HCT116 (cell line): ENCODE measurements around the gene INTS1. TPM values are rescaled to one million over a fixed set of nuclear protein-coding genes. Genes with fewer than 3 reads are reported as not detected.

Experiments used
- ATAC-seq: fragments of 200-7000 bp; cut with Tn5 transposase; 2 replicates; pipeline ENCODE4 v1.9.1; 2020; ENCODE audit warnings: mild to moderate bottlenecking, moderate library complexity
- BruUV-seq: library from RNA; stranded (reverse); fragments of 400-500 nt; replicated peaks from 2 replicates; lab custom pipeline; 2021; lab: Mats Ljungman, UMichigan
- CTCF ChIA-PET: fragments of 300-600 bp; sonication (Branson Sonifier 250); formaldehyde crosslinking; loops from one replicate; lab custom pipeline; 2021; ENCODE audit warnings: antibody characterized with exemption; lab: Charles Lee
- POLR2A ChIA-PET: fragments of 300-600, 350-600 bp; sonication (Branson Sonifier 250); formaldehyde crosslinking; loops from one replicate; lab custom pipeline; 2021; ENCODE audit warnings: antibody characterized with exemption; lab: Charles Lee
- RAD21 ChIA-PET, 2 experiments: fragments of 300-600 bp; sonication (Branson Sonifier 250); formaldehyde crosslinking; loops; one replicate each; lab custom pipeline; 2023; ENCODE audit warnings: low total read pairs in 2 of 2; ENCODE audit not compliant: uncharacterized antibody in 2 of 2, unreplicated experiment in 2 of 2, low non-redundant PET in 1 of 2; lab: Charles Lee
- DNase-seq: peaks from one replicate; pipeline ENCODE4 v3.0.0-alpha.2; 2010; ENCODE audit warnings: low read depth, low spot score
- H2AFZ ChIP-seq: fragments of 200-600 bp; shearing (Covaris generic), sonication (generic); 2 replicates; pipeline ENCODE4 v1.6.1; 2017; ENCODE audit warnings: low read depth, mixed run types, mixed read lengths, antibody characterized with exemption, low read length; ENCODE audit not compliant: poor library complexity, severe bottlenecking
- H3K27ac ChIP-seq: 2 replicates; pipeline ENCODE4 v1.5.1; 2012; ENCODE audit warnings: low read depth, low read length
- H3K27me3 ChIP-seq: fragments of 200-600 bp; sonication (generic); 2 replicates; pipeline ENCODE4 v1.6.1; 2016; ENCODE audit warnings: mixed run types, low read length, mixed read lengths; ENCODE audit not compliant: insufficient read depth
- H3K36me3 ChIP-seq, 2 experiments: fragments of 200-500 bp in 1 of 2; fragments of 200-600 bp in 1 of 2; sonication (Bioruptor generic) in 1 of 2; sonication (generic) in 1 of 2; 2 replicates each; pipeline versions ENCODE4 v1.5.1 to v1.6.1; 2014 to 2016; ENCODE audit warnings: low read length in 2 of 2, inconsistent platforms in 1 of 2, mixed read lengths in 1 of 2, mixed run types in 1 of 2; ENCODE audit not compliant: insufficient read depth in 2 of 2, control insufficient read depth in 1 of 2
- H3K4me1 ChIP-seq, 2 experiments: fragments of 200-600 bp in 1 of 2; sonication (generic) in 1 of 2; 2 replicates each; pipeline versions ENCODE4 v1.5.1 to v1.6.1; 2012 to 2017; ENCODE audit warnings: low read length in 2 of 2, inconsistent platforms in 1 of 2, mild to moderate bottlenecking in 1 of 2, mixed read lengths in 1 of 2, mixed run types in 1 of 2, moderate library complexity in 1 of 2; ENCODE audit not compliant: insufficient read depth in 2 of 2, control insufficient read depth in 1 of 2
- H3K4me2 ChIP-seq: fragments of 200-600 bp; sonication (generic); 2 replicates; pipeline ENCODE4 v1.6.1; 2017; ENCODE audit warnings: mixed run types, low read length, mixed read lengths
- H3K4me3 ChIP-seq, 2 experiments: fragments of 200-600 bp in 1 of 2; sonication (generic) in 1 of 2; replicated peaks in 1 of 2; 2 replicates each; pipeline ENCODE4 v1.5.1; 2011 to 2016; ENCODE audit warnings: low read length in 2 of 2, control low read depth in 1 of 2, low read depth in 1 of 2, mild to moderate bottlenecking in 1 of 2, mixed read lengths in 1 of 2, mixed run types in 1 of 2
- H3K79me2 ChIP-seq: fragments of 200-600 bp; sonication (generic); 2 replicates; pipeline ENCODE4 v1.6.1; 2017; ENCODE audit warnings: mild to moderate bottlenecking, mixed run types, low read length, moderate library complexity, mixed read lengths; ENCODE audit not compliant: insufficient read depth
- H3K9ac ChIP-seq: fragments of 200-600 bp; sonication (generic); 2 replicates; pipeline ENCODE4 v1.6.1; 2016; ENCODE audit warnings: low read length, mixed read lengths
- H3K9me2 ChIP-seq: fragments of 200-600 bp; sonication (generic), shearing (Covaris generic); 2 replicates; pipeline ENCODE4 v1.6.1; 2017; ENCODE audit warnings: mixed run types, mild to moderate bottlenecking, moderate library complexity; ENCODE audit not compliant: insufficient read depth
- H3K9me3 ChIP-seq, 2 experiments: fragments of 200-500 bp in 1 of 2; fragments of 200-600 bp in 1 of 2; sonication (Bioruptor generic) in 1 of 2; sonication (generic) in 1 of 2; 2 replicates each; pipeline ENCODE4 v1.6.1; 2014 to 2017; ENCODE audit warnings: low read length in 2 of 2, mixed read lengths in 2 of 2, inconsistent platforms in 1 of 2, low read depth in 1 of 2, mild to moderate bottlenecking in 1 of 2, mixed run types in 1 of 2, moderate library complexity in 1 of 2; ENCODE audit not compliant: control insufficient read depth in 1 of 2, insufficient read depth in 1 of 2
- H4K20me1 ChIP-seq: fragments of 200-600 bp; sonication (generic), shearing (Covaris generic); 2 replicates; pipeline ENCODE4 v1.6.1; 2017; ENCODE audit warnings: mixed run types, mild to moderate bottlenecking, moderate library complexity; ENCODE audit not compliant: insufficient read depth
- CEBPB ChIP-seq: IDR thresholded peaks from 2 replicates; pipeline ENCODE4 v1.6.1; 2012; ENCODE audit warnings: low read depth
- POLR2AphosphoS5 ChIP-seq: IDR thresholded peaks from 2 replicates; pipeline ENCODE4 v1.6.1; 2011; ENCODE audit warnings: mild to moderate bottlenecking, low read depth, low read length, moderate library complexity
- REST ChIP-seq: IDR thresholded peaks from 2 replicates; pipeline ENCODE4 v1.6.1; 2012; ENCODE audit warnings: low read depth
- YY1 ChIP-seq: IDR thresholded peaks from 2 replicates; pipeline ENCODE4 v1.6.1; 2011; ENCODE audit warnings: low read length, low read depth, moderate library complexity, mild to moderate bottlenecking; ENCODE audit not compliant: insufficient replicate concordance; ENCODE audit errors: extremely low read depth
- intact Hi-C: fragments of 100-400 bp; cut with micrococcal nuclease; formaldehyde crosslinking; loops from 2 replicates; pipeline ENCODE4 v1.10.0; 2022
- total RNA-seq: library from RNA; stranded (reverse); gene quantifications from one replicate; pipeline ENCODE4 v1.2.1, GENCODE V29; 2021; ENCODE audit not compliant: unreplicated experiment

The INTS1 gene
- total RNA-seq, 1 experiment from 2014 or later, result 167 TPM

DNA sequence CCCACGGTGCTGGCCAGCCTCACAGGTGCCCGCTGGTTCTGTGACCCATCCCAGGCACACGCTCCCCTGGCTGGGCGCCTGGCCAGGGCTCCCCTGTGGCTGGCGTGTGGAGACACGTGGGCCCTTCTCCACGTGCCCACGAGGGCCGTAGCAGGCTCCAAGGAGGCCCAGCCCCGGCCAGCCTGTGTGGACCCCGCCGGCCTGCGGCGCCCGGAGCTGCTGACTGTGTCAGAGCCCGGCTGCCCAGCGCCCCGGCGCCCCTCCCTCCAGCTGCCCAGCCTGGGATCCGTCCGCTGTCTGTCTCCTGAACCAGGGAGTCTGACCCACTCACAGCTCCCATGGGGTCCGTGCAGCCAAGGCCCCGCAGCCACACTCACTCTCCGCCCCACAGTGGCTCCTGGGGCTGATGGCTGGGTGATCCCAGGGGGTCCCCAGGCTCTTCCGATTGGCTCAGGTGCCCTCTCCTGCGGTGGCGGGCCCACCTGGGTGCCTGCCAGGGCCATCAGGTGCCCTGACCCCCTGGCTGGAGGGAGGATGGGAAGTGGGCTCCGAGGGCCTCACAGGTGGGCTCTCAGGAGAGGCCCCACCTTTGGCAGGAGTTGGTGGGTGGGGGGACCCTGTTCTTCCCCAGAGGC, 42.2 kb upstream of the INTS1 start:
- H3K4me2 ChIP-seq, result no peak overlapping the region
- H3K9me3 ChIP-seq, result no peaks in the 10 kb centered on the region
- no TSS peak for BruUV-seq
- intact Hi-C loops, result no loop called here
- H3K4me1 ChIP-seq, result no peaks in the 10 kb centered on the region
- no peak for ATAC-seq
- ChIA-PET CTCF (no interaction called here), POLR2A (no interaction called here)
- H3K36me3 ChIP-seq, result no peaks in the 10 kb centered on the region
- no peaks in the 10 kb centered on the region for H3K27me3 ChIP-seq
- H3K79me2 ChIP-seq, result no peaks in the 10 kb centered on the region
- H3K4me3 ChIP-seq, result no peak overlapping the region
- TF ChIP-seq CEBPB (no peak), YY1 (no peak), REST (no peak), POLR2AphosphoS5 (no peak)
- TF ChIP-seq, all 23 proteins: peak for 0
- Histone ChIP-seq H3K9me2 (no peaks in the 10 kb centered on the region), H3K9ac (no peak overlapping the region), H3K27ac (no peak overlapping the region; the same call in 1 of the 2 replicates), H2AFZ (no peak overlapping the region), H4K20me1 (no peaks in the 10 kb centered on the region)
- DNase-seq, result no peak
- RAD21 ChIA-PET, result no interaction called here
